WTC11 (cell line): ENCODE results near the gene IL7R. TPM values are rescaled to one million over a fixed set of nuclear protein-coding genes. Genes with fewer than 3 reads are reported as not detected.

ENCODE experiments used
- ATAC-seq: fragments of 200-7000 bp; cut with Tn5 transposase; 2 replicates; pipeline ENCODE4 v1.10.0; 2021; ENCODE audit warnings: mild to moderate bottlenecking, moderate library complexity
- CTCF ChIA-PET: fragments of 300-600 bp; sonication (Branson Sonifier 250); formaldehyde crosslinking; loops from one replicate; lab custom pipeline; 2021; ENCODE audit warnings: antibody characterized with exemption; lab: Charles Lee
- POLR2A ChIA-PET: fragments of 350-600 bp; sonication (Branson Sonifier 250); formaldehyde crosslinking; loops from one replicate; lab custom pipeline; 2021; ENCODE audit warnings: antibody characterized with exemption; lab: Charles Lee
- DNase-seq: peaks from one replicate; pipeline ENCODE4 v3.0.0; 2021; ENCODE audit warnings: low spot score
- H3K27ac Mint-ChIP-seq: 2 replicates; pipeline ENCODE4 v1.8.0; 2021; ENCODE audit warnings: mixed read lengths
- H3K27me3 Mint-ChIP-seq: 2 replicates; pipeline ENCODE4 v1.8.0; 2021; ENCODE audit warnings: low read depth, mild to moderate bottlenecking, moderate library complexity, mixed read lengths
- H3K36me3 Mint-ChIP-seq: 2 replicates; pipeline ENCODE4 v1.8.0; 2021; ENCODE audit warnings: mixed read lengths
- H3K4me1 Mint-ChIP-seq: 2 replicates; pipeline ENCODE4 v1.8.0; 2022; ENCODE audit warnings: mixed read lengths
- H3K4me3 Mint-ChIP-seq: 2 replicates; pipeline ENCODE4 v1.8.0; 2021; ENCODE audit warnings: mild to moderate bottlenecking, moderate library complexity, mixed read lengths
- H3K9me3 Mint-ChIP-seq: 2 replicates; pipeline ENCODE4 v1.8.0; 2021; ENCODE audit warnings: mixed read lengths
- ARID4B ChIP-seq: sonication (generic); formaldehyde crosslinking; IDR thresholded peaks from 2 replicates; pipeline ENCODE4 v1.8.0; 2023; ENCODE audit warnings: missing genetic modification reagents, mild to moderate bottlenecking, borderline replicate concordance
- CREM ChIP-seq: sonication (generic); formaldehyde crosslinking; IDR thresholded peaks from 2 replicates; pipeline ENCODE4 v1.8.1; 2022; ENCODE audit warnings: mild to moderate bottlenecking, missing genetic modification reagents, moderate library complexity
- EMX1 ChIP-seq: fragments of 250-450 bp; sonication (Bioruptor Pico); IDR thresholded peaks from 2 replicates; pipeline ENCODE4 v1.8.0; 2021; ENCODE audit warnings: mild to moderate bottlenecking
- FOXP4 ChIP-seq: sonication (generic); formaldehyde crosslinking; IDR thresholded peaks from 2 replicates; pipeline ENCODE4 v1.8.0; 2022; ENCODE audit warnings: mild to moderate bottlenecking, missing genetic modification reagents
- GTF2I ChIP-seq: fragments of 250-450 bp; sonication (Bioruptor Pico); conservative IDR thresholded peaks from 2 replicates; pipeline ENCODE4 v1.4.0; 2021; ENCODE audit warnings: mild to moderate bottlenecking
- IRF2 ChIP-seq: sonication (generic); formaldehyde crosslinking; IDR thresholded peaks from 2 replicates; pipeline ENCODE4 v1.8.0; 2022; ENCODE audit warnings: low read depth, missing genetic modification reagents, borderline replicate concordance
- JUN ChIP-seq: sonication (generic); formaldehyde crosslinking; IDR thresholded peaks from 2 replicates; pipeline ENCODE4 v1.8.0; 2023; ENCODE audit warnings: mild to moderate bottlenecking, missing genetic modification reagents
- MXD4 ChIP-seq: fragments of 250-450 bp; sonication (Bioruptor Pico); IDR thresholded peaks from 2 replicates; pipeline ENCODE4 v1.8.0; 2021; ENCODE audit warnings: mild to moderate bottlenecking, moderate library complexity, borderline replicate concordance
- NFE2L1 ChIP-seq: sonication (generic); formaldehyde crosslinking; IDR thresholded peaks from 2 replicates; pipeline ENCODE4 v1.8.1; 2023; ENCODE audit warnings: missing genetic modification reagents
- RORB ChIP-seq: fragments of 250-450 bp; sonication (Bioruptor Pico); IDR thresholded peaks from 2 replicates; pipeline ENCODE4 v1.9.0; 2021; ENCODE audit warnings: mild to moderate bottlenecking
- STAT6 ChIP-seq: sonication (generic); formaldehyde crosslinking; conservative IDR thresholded peaks from 2 replicates; pipeline ENCODE4 v1.8.1; 2023; ENCODE audit warnings: mild to moderate bottlenecking, low read depth, missing genetic modification reagents, moderate library complexity
- TEAD1 ChIP-seq: sonication (generic); formaldehyde crosslinking; IDR thresholded peaks from 2 replicates; pipeline ENCODE4 v1.8.0; 2022; ENCODE audit warnings: mild to moderate bottlenecking, missing genetic modification reagents
- ZNF317 ChIP-seq: sonication (generic); formaldehyde crosslinking; IDR thresholded peaks from 2 replicates; pipeline ENCODE4 v1.8.1; 2023; ENCODE audit warnings: low read depth, mild to moderate bottlenecking, moderate library complexity, missing genetic modification reagents, borderline replicate concordance
- ZNF671 ChIP-seq: fragments of 250-450 bp; sonication (Bioruptor Pico); IDR thresholded peaks from 2 replicates; pipeline ENCODE4 v1.8.0; 2021; ENCODE audit warnings: mild to moderate bottlenecking
- total RNA-seq: library from RNA; stranded (reverse); gene quantifications from 3 replicates; pipeline ENCODE4 v1.2.3, GENCODE V29; 2021
- TF ChIP-seq, protein P1 (sequence below): fragments of 250-450 bp; sonication (Bioruptor Pico); IDR thresholded peaks from 2 replicates; pipeline ENCODE4 v1.9.0; 2021; ENCODE audit warnings: mild to moderate bottlenecking, borderline replicate concordance
- TF ChIP-seq, protein P2 (sequence below): fragments of 250-450 bp; sonication (Bioruptor Pico); IDR thresholded peaks from 2 replicates; pipeline ENCODE4 v1.9.0; 2021; ENCODE audit warnings: mild to moderate bottlenecking

The IL7R gene
- total RNA-seq, 1 experiment from 2014 or later = 0.57 TPM

DNA sequence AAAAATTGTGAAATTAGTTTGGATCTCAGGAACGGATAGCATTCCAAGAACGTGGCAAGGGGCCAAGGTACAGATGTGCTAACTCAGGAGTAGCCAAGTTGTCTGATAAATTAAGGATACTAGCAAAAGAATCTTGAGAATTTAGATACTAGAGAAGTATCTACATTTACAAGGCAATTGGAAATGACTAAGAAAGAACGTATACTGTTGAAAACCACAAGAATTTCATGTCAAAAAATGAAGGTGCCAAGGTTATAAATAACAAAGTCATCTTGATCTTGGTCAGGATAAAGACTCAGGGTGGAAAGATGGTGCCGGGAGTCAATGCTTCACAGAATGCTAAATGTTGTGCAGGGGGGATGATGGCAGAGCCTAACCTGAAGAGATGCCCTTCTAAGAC lies 62.5 kb downstream of the IL7R start (continued):
- TF ChIP-seq TEAD1 (CRISPR knock-in tag) = no peak
- no peak for TF ChIP-seq ZNF671 (CRISPR knock-in tag)
- no peak for TF ChIP-seq STAT6
- TF ChIP-seq, protein P1, sequence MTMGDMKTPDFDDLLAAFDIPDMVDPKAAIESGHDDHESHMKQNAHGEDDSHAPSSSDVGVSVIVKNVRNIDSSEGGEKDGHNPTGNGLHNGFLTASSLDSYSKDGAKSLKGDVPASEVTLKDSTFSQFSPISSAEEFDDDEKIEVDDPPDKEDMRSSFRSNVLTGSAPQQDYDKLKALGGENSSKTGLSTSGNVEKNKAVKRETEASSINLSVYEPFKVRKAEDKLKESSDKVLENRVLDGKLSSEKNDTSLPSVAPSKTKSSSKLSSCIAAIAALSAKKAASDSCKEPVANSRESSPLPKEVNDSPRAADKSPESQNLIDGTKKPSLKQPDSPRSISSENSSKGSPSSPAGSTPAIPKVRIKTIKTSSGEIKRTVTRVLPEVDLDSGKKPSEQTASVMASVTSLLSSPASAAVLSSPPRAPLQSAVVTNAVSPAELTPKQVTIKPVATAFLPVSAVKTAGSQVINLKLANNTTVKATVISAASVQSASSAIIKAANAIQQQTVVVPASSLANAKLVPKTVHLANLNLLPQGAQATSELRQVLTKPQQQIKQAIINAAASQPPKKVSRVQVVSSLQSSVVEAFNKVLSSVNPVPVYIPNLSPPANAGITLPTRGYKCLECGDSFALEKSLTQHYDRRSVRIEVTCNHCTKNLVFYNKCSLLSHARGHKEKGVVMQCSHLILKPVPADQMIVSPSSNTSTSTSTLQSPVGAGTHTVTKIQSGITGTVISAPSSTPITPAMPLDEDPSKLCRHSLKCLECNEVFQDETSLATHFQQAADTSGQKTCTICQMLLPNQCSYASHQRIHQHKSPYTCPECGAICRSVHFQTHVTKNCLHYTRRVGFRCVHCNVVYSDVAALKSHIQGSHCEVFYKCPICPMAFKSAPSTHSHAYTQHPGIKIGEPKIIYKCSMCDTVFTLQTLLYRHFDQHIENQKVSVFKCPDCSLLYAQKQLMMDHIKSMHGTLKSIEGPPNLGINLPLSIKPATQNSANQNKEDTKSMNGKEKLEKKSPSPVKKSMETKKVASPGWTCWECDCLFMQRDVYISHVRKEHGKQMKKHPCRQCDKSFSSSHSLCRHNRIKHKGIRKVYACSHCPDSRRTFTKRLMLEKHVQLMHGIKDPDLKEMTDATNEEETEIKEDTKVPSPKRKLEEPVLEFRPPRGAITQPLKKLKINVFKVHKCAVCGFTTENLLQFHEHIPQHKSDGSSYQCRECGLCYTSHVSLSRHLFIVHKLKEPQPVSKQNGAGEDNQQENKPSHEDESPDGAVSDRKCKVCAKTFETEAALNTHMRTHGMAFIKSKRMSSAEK (CRISPR knock-in tag) = no peak
- TF ChIP-seq GTF2I (CRISPR knock-in tag) = no peak
- no peak for TF ChIP-seq RORB (CRISPR knock-in tag)
- TF ChIP-seq JUN (CRISPR knock-in tag) = no peak
- no peak for TF ChIP-seq NFE2L1 (CRISPR knock-in tag)

DNA sequence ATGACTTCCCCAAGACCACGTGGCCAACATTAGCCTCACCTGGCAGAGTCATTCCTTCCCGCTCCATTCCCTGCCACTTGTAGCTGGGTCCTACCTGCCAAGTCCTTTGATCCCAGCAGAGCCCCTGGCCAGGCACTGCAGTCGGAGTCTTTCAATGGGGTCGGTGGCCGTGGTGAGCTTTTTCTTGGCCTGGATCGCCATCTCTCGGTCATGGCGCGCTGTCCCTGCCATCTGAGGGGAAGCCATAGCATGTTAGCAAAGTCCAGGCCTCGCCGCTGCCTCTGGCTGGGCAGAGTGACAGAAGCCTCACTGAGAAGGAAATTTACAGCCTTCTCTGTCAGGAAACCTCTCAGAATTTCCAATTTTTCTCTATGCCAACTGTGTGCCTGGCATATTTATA lies 64.2 kb downstream of the IL7R start:
- peaks cover 29% of the 10 kb centered on the region for H3K9me3 Mint-ChIP-seq
- peak; percentile 70 for ATAC-seq
- POLR2A ChIA-PET = no interaction called here
- DNase-seq = peak; percentile 58
- no peak for TF ChIP-seq MXD4 (CRISPR knock-in tag)
- TF ChIP-seq EMX1 (CRISPR knock-in tag) = no peak
- no peak for TF ChIP-seq ZNF317 (CRISPR knock-in tag)
- TF ChIP-seq CREM (CRISPR knock-in tag) = no peak
- TF ChIP-seq ARID4B (CRISPR knock-in tag) = no peak
- TF ChIP-seq IRF2 = no peak
- no peak for TF ChIP-seq FOXP4 (CRISPR knock-in tag)
- TF ChIP-seq, protein P2, sequence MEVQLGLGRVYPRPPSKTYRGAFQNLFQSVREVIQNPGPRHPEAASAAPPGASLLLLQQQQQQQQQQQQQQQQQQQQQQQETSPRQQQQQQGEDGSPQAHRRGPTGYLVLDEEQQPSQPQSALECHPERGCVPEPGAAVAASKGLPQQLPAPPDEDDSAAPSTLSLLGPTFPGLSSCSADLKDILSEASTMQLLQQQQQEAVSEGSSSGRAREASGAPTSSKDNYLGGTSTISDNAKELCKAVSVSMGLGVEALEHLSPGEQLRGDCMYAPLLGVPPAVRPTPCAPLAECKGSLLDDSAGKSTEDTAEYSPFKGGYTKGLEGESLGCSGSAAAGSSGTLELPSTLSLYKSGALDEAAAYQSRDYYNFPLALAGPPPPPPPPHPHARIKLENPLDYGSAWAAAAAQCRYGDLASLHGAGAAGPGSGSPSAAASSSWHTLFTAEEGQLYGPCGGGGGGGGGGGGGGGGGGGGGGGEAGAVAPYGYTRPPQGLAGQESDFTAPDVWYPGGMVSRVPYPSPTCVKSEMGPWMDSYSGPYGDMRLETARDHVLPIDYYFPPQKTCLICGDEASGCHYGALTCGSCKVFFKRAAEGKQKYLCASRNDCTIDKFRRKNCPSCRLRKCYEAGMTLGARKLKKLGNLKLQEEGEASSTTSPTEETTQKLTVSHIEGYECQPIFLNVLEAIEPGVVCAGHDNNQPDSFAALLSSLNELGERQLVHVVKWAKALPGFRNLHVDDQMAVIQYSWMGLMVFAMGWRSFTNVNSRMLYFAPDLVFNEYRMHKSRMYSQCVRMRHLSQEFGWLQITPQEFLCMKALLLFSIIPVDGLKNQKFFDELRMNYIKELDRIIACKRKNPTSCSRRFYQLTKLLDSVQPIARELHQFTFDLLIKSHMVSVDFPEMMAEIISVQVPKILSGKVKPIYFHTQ (CRISPR knock-in tag) = no peak
- peaks cover 61% of the 10 kb centered on the region for H3K27me3 Mint-ChIP-seq
- H3K27ac Mint-ChIP-seq = no peak overlapping the region
- CTCF ChIA-PET = interaction anchor here (0.9 to 1.0 kb wide), 3 partner anchors 140 to 270 kb away, joined by 4 to 6 read pairs (median 4); no protein-coding TSS in a partner anchor
- H3K4me3 Mint-ChIP-seq = no peak overlapping the region
- H3K4me1 Mint-ChIP-seq = peaks cover 5% of the 10 kb centered on the region
- H3K36me3 Mint-ChIP-seq = no peaks in the 10 kb centered on the region
